ENCODE data around the gene ZNF385D.
"Not testable (repeated sequence)": the region's sequence is repeated elsewhere in the genome, so short reads cannot be mapped to it uniquely, and the experiment has no call there.

GRCh38 chr3:21387142-21387826 lies 363.7 kb downstream of the ZNF385D start:
- not testable (repeated sequence) for TF ChIP-seq CTCF (optimal IDR thresholded peaks at IDR 0.05 in 1 of 3, IDR thresholded peaks at IDR 0.05 in 1 of 3, conservative IDR thresholded peaks at IDR 0.05 in 1 of 3; ENCODE audit: extremely low read depth in 1 of 3, insufficient read depth in 2 of 3, low read length in 3 of 3); EZH2 (IDR thresholded peaks at IDR 0.05; ENCODE audit: low read length)

Data from keratinocyte (primary cell).